H1 (cell line): ENCODE measurements around the gene BEST2. TPM values are rescaled to one million over a fixed set of nuclear protein-coding genes. Genes with fewer than 3 reads are reported as not detected.

ENCODE experiments used
- ATF2 ChIP-seq: IDR thresholded peaks from 2 replicates; pipeline ENCODE4 v1.6.1; 2012; ENCODE audit warnings: low read length, inconsistent platforms
- ATF3 ChIP-seq: IDR thresholded peaks from 2 replicates; pipeline ENCODE4 v1.6.1; 2011; ENCODE audit warnings: low read depth, mild to moderate bottlenecking, low read length; ENCODE audit not compliant: insufficient read depth
- BACH1 ChIP-seq: IDR thresholded peaks from 2 replicates; pipeline ENCODE4 v1.6.1; 2012; ENCODE audit warnings: low read length, improper control_type of control experiment
- BRCA1 ChIP-seq: IDR thresholded peaks from 2 replicates; pipeline ENCODE4 v1.6.1; 2012; ENCODE audit warnings: low read depth, low read length, improper control_type of control experiment
- CEBPB ChIP-seq: IDR thresholded peaks from 2 replicates; pipeline ENCODE4 v1.6.1; 2012; ENCODE audit warnings: low read depth, low read length
- CHD2 ChIP-seq: IDR thresholded peaks from 2 replicates; pipeline ENCODE4 v1.6.1; 2012; ENCODE audit warnings: low read length, improper control_type of control experiment
- E2F6 ChIP-seq: IDR thresholded peaks from 2 replicates; pipeline ENCODE4 v1.6.1; 2012; ENCODE audit warnings: inconsistent platforms
- EGR1 ChIP-seq: IDR thresholded peaks from 2 replicates; pipeline ENCODE4 v1.6.1; 2011; ENCODE audit warnings: low read depth, low read length, borderline replicate concordance
- EP300 ChIP-seq, 2 experiments: IDR thresholded peaks; 1 replicate in 1 of 2; 2 replicates in 1 of 2; pipeline ENCODE4 v1.6.1; 2011 to 2012; ENCODE audit warnings: low read depth in 2 of 2, low read length in 2 of 2, mild to moderate bottlenecking in 2 of 2, borderline replicate concordance in 1 of 2, inconsistent platforms in 1 of 2, moderate library complexity in 1 of 2
- POLR2A ChIP-seq, 2 experiments: IDR thresholded peaks; 1 replicate in 1 of 2; 2 replicates in 1 of 2; pipeline ENCODE4 v1.6.1; 2011; ENCODE audit warnings: low read depth in 2 of 2, low read length in 2 of 2, mild to moderate bottlenecking in 2 of 2; ENCODE audit errors: control extremely low read depth in 1 of 2
- POLR2AphosphoS5 ChIP-seq: IDR thresholded peaks from 2 replicates; pipeline ENCODE4 v1.6.1; 2011; ENCODE audit warnings: low read depth, low read length
- RAD21 ChIP-seq, 2 experiments: IDR thresholded peaks in 1 of 2; conservative IDR thresholded peaks in 1 of 2; 2 replicates each; pipeline ENCODE4 v1.6.1; 2011; ENCODE audit warnings: low read depth in 2 of 2, low read length in 2 of 2, improper control_type of control experiment in 1 of 2, inconsistent platforms in 1 of 2, mild to moderate bottlenecking in 1 of 2, moderate library complexity in 1 of 2
- SIN3A ChIP-seq, 2 experiments: IDR thresholded peaks in 1 of 2; conservative IDR thresholded peaks in 1 of 2; 2 replicates each; pipeline ENCODE4 v1.6.1; 2011 to 2012; ENCODE audit warnings: low read length in 2 of 2, improper control_type of control experiment in 1 of 2, low read depth in 1 of 2, mild to moderate bottlenecking in 1 of 2
- SP1 ChIP-seq: IDR thresholded peaks from 2 replicates; pipeline ENCODE4 v1.6.1; 2011; ENCODE audit warnings: low read depth, low read length
- SP4 ChIP-seq: IDR thresholded peaks from 2 replicates; pipeline ENCODE4 v1.6.1; 2012; ENCODE audit warnings: low read length, inconsistent platforms
- SUZ12 ChIP-seq: fragments of 200-600 bp; sonication (generic); IDR thresholded peaks from 2 replicates; pipeline ENCODE4 v1.6.1; 2012; ENCODE audit warnings: mild to moderate bottlenecking, inconsistent platforms, low read length, moderate library complexity, mixed read lengths
- TBP ChIP-seq: IDR thresholded peaks from 2 replicates; pipeline ENCODE4 v1.6.1; 2011; ENCODE audit warnings: low read depth, low read length, improper control_type of control experiment
- TCF12 ChIP-seq: IDR thresholded peaks from 2 replicates; pipeline ENCODE4 v1.6.1; 2011; ENCODE audit warnings: low read depth, mild to moderate bottlenecking, low read length
- USF2 ChIP-seq: IDR thresholded peaks from 2 replicates; pipeline ENCODE4 v1.6.1; 2011; ENCODE audit warnings: low read length, improper control_type of control experiment
- polyA plus RNA-seq, 7 experiments: library from polyadenylated mRNA; depleted of rRNA in 3 of 7; stranded (reverse) in 5 of 7; unstranded in 2 of 7; fragments of >200 nt in 5 of 7; fragments of 200-250 nt in 2 of 7; gene quantifications; 1 replicate in 5 of 7; 2 replicates in 1 of 7; 4 replicates in 1 of 7; pipeline versions ENCODE4 v1.2.1 to v1.2.3, GENCODE V29; 2011 to 2013; ENCODE audit warnings: missing spikeins in 2 of 7, mixed read lengths in 2 of 7
- total RNA-seq: library from RNA; stranded (reverse); fragmentation: NEBNext Ultra II Directional; extraction: Animal tissue kit (Norgen Biotek cat#: 25700); gene quantifications from 2 replicates; pipeline ENCODE4 v1.2.1, GENCODE V29; 2021

BEST2 gene
- total and polyA plus RNA-seq, 2 of the 8 experiments (the other 6 are each of a cell fraction or from before 2014, with no cell fraction given): 4.6 to 7.3 TPM

- TF ChIP-seq E2F6 (no peak), CHD2 (peak; percentile 90), TCF12 (0 out of 2 replicates have a peak, but pooled peaks have one; percentile 32), CEBPB (no peak), ATF2 (no peak), SP4 (peak; percentile 91; the same call in 1 of the 2 replicates), POLR2AphosphoS5 (peak; percentile 46; the same call in 1 of the 2 replicates), TBP (peak; percentile 91), ATF3 (peak; percentile 68), EP300 (IDR thresholded peaks at IDR 0.05; ENCODE audit: borderline replicate concordance in 1 of 2, low read depth in 2 of 2, low read length in 2 of 2) (peak in 1 of 2 experiments; percentile 99; a peak in 2 of 3 replicates), USF2 (peak; percentile 93), EGR1 (no peak), BACH1 (no peak), POLR2A (IDR thresholded peaks at IDR 0.05; ENCODE audit: control extremely low read depth in 1 of 2, low read depth in 2 of 2, low read length in 2 of 2) (peak; percentile 80 to 83), SIN3A (conservative IDR thresholded peaks at IDR 0.05 in 1 of 2, IDR thresholded peaks at IDR 0.05 in 1 of 2; ENCODE audit: low read depth in 1 of 2, low read length in 2 of 2) (peak; percentile 49 to 60; a peak in 2 of 4 replicates), SUZ12 (no peak), SP1 (peak; percentile 94; the same call in 1 of the 2 replicates), RAD21 (IDR thresholded peaks at IDR 0.05 in 1 of 2, conservative IDR thresholded peaks at IDR 0.05 in 1 of 2; ENCODE audit: low read depth in 2 of 2, low read length in 2 of 2) (no peak), BRCA1 (peak; percentile 43; the same call in 1 of the 2 replicates)
These were observed 14.4 kb upstream of the BEST2 start, which contains the start of gene GET3 (continued) for GRCh38 chr19:12736995-12737834.
